ENCODE data around the gene FNTB. TPM values are rescaled to one million over a fixed set of nuclear protein-coding genes. Genes with fewer than 3 reads are reported as not detected.

Gene FNTB
- total and polyA plus RNA-seq, 2 of the 8 experiments (the other 6 are each of a cell fraction or from before 2014, with no cell fraction given) = 16.0 to 20.7 TPM

DNA sequence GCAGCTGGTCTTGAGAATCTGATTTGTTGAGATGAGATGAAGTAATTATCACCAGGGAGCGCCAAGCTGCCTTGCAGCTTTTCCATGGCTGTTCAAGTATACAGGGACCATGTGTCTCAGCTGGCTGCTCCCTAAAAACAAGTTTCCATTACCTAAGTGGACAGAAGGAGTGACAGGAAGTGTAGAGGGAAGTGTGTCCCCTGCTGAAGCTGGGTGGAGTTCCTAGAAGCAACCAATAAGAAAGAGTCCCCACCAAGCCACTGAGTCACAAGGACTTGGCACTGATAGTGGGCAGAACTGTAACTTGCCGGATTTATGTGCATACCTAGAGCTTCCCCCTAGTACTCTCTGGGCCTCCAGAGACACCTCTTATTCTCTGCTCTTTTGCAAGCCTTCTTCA is 42.7 kb upstream of the FNTB start:
- CTCF ChIA-PET (ENCODE audit: partially characterized antibody) = interaction anchor here (0.8 to 1.9 kb wide), 5 partner anchors 9 to 76 kb away, joined by 3 to 7 read pairs (median 4); partner anchors contain the start of gene CHURC1
- WGBS, 2 experiments (ENCODE audit: extremely low coverage in 1 of 2, insufficient coverage in 1 of 2, insufficient read length in 1 of 2, insufficient replicate concordance in 2 of 2, low coverage in 1 of 2, low lambda C conversion rate in 2 of 2, missing lambda C conversion rate in 1 of 2) = 97% methylated on average over 2 of the region's 2 CpGs; no CpG with 5 or more reads in 1 of the 2 experiments
- FAIRE-seq = no peak

More for the DNA sequence above, 42.7 kb upstream of the FNTB start:
- Histone ChIP-seq H3K9ac (replicated peaks in 1 of 4; ENCODE audit: extremely low read depth in 1 of 4, low read depth in 3 of 4, low read length in 3 of 4) (no peak overlapping the region), H3K23ac (ENCODE audit: insufficient read length) (no peak overlapping the region), H4K20me1 (replicated peaks in 1 of 2; ENCODE audit: control insufficient read depth in 1 of 2, insufficient read depth in 2 of 2, low read length in 2 of 2) (no peaks in the 10 kb centered on the region), H3K4me3 (ENCODE audit: extremely low read depth in 1 of 4, insufficient read depth in 2 of 4, low read depth in 3 of 4, low read length in 4 of 4) (no peak overlapping the region), H3K18ac (ENCODE audit: extremely low read depth, low read length) (no peak overlapping the region), H3K27me3 (replicated peaks in 1 of 4; ENCODE audit: control insufficient read depth in 3 of 4, extremely low read depth in 1 of 4, insufficient read depth in 3 of 4, low read length in 3 of 4) (no peaks in the 10 kb centered on the region), H2BK12ac (ENCODE audit: low read depth, low read length) (no peak overlapping the region), H3K36me3 (ENCODE audit: control insufficient read depth in 2 of 4, insufficient read depth in 4 of 4, low read length in 3 of 4) (peaks cover 0 to 21% (median 6%) of the 10 kb centered on the region in 4 experiments; a peak in 4 of 8 replicates), H4K8ac (ENCODE audit: extremely low read depth, insufficient read depth, low read length) (no peak overlapping the region), H3K79me1 (ENCODE audit: low read depth, low read length) (no peaks in the 10 kb centered on the region; the same call in 1 of the 2 replicates), H4K91ac (replicated peaks; ENCODE audit: insufficient read length, low read length) (no peak overlapping the region), H2BK15ac (ENCODE audit: low read length) (no peak overlapping the region), H2AFZ (ENCODE audit: low read length) (no peak overlapping the region), H3K23me2 (ENCODE audit: low read depth, low read length) (no peaks in the 10 kb centered on the region), H4K5ac (ENCODE audit: insufficient read length, low read depth, low read length) (no peak overlapping the region), H3K14ac (ENCODE audit: insufficient read length) (no peak overlapping the region), H3K4me1 (replicated peaks in 1 of 4; ENCODE audit: control insufficient read depth in 3 of 4, insufficient read depth in 4 of 4, low read length in 3 of 4) (peaks cover 0 to 8% (median 2%) of the 10 kb centered on the region in 4 experiments; a peak in 4 of 7 replicates), H3K27ac (ENCODE audit: low read depth, low read length) (no peak overlapping the region), H3K4me2 (ENCODE audit: insufficient read depth in 1 of 2, low read depth in 2 of 2, low read length in 2 of 2) (no peak overlapping the region), H2AK5ac (ENCODE audit: low read depth, low read length) (no peak overlapping the region), H2BK120ac (replicated peaks; ENCODE audit: low read depth, low read length) (no peak overlapping the region), H3K79me2 (ENCODE audit: control insufficient read depth in 1 of 2, insufficient read depth in 2 of 2, low read length in 2 of 2) (no peaks in the 10 kb centered on the region), H3K4ac (replicated peaks; ENCODE audit: insufficient read length, low read depth, low read length) (no peak overlapping the region), H2BK20ac (ENCODE audit: low read length) (no peak overlapping the region), H2BK5ac (ENCODE audit: low read depth, low read length) (no peak overlapping the region), H3K9me3 (ENCODE audit: insufficient read depth in 2 of 2, low read depth in 1 of 2, low read length in 1 of 2) (no peaks in the 10 kb centered on the region), H3K56ac (replicated peaks; ENCODE audit: insufficient read length, low read depth, low read length) (no peak overlapping the region)
- no peak for DNase-seq (ENCODE audit: low read depth in 1 of 2, low spot score in 2 of 2)
- TF ChIP-seq SP1 (IDR thresholded peaks at IDR 0.05; ENCODE audit: low read depth, low read length) = no peak
- TF ChIP-seq CBX8 (IDR thresholded peaks at IDR 0.05; ENCODE audit: borderline replicate concordance, low read depth, low read length) = no peak
- TF ChIP-seq, protein P1, sequence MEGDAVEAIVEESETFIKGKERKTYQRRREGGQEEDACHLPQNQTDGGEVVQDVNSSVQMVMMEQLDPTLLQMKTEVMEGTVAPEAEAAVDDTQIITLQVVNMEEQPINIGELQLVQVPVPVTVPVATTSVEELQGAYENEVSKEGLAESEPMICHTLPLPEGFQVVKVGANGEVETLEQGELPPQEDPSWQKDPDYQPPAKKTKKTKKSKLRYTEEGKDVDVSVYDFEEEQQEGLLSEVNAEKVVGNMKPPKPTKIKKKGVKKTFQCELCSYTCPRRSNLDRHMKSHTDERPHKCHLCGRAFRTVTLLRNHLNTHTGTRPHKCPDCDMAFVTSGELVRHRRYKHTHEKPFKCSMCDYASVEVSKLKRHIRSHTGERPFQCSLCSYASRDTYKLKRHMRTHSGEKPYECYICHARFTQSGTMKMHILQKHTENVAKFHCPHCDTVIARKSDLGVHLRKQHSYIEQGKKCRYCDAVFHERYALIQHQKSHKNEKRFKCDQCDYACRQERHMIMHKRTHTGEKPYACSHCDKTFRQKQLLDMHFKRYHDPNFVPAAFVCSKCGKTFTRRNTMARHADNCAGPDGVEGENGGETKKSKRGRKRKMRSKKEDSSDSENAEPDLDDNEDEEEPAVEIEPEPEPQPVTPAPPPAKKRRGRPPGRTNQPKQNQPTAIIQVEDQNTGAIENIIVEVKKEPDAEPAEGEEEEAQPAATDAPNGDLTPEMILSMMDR (IDR thresholded peaks at IDR 0.05; ENCODE audit: control extremely low read depth in 1 of 3, insufficient read depth in 1 of 3, low read depth in 1 of 3, low read length in 3 of 3) = no peak
- TF ChIP-seq EP300 (IDR thresholded peaks at IDR 0.05; ENCODE audit: borderline replicate concordance in 1 of 2, low read depth in 2 of 2, low read length in 2 of 2) = no peak
- no peak for TF ChIP-seq NANOG (IDR thresholded peaks at IDR 0.05; ENCODE audit: insufficient read depth, low read depth, low read length, poor library complexity, severe bottlenecking)
- TF ChIP-seq POLR2A (IDR thresholded peaks at IDR 0.05; ENCODE audit: control extremely low read depth in 1 of 2, low read depth in 2 of 2, low read length in 2 of 2) = no peak
- TF ChIP-seq CTBP2 (IDR thresholded peaks at IDR 0.05; ENCODE audit: borderline replicate concordance, insufficient read depth, insufficient read length, low read length) = no peak
- TF ChIP-seq ASH2L (IDR thresholded peaks at IDR 0.05; ENCODE audit: low read length) = no peak
- POLR2A ChIA-PET (ENCODE audit: partially characterized antibody) = interaction anchor here (0.6 to 2.2 kb wide), 6 partner anchors 7 to 76 kb away, joined by 3 to 6 read pairs (median 4); partner anchors contain the start of gene CHURC1
